AG10803 (cell line): ENCODE measurements around the gene KRT32.

Experiments
- DNase-seq: peaks from one replicate; pipeline ENCODE4 v3.0.0; 2010; ENCODE audit warnings: low read depth
- H3K4me3 ChIP-seq: 2 replicates; pipeline ENCODE4 v1.5.1; 2011; ENCODE audit warnings: mild to moderate bottlenecking, low read length, control low read depth
- TF ChIP-seq, protein P1 (sequence below): conservative IDR thresholded peaks from 2 replicates; pipeline ENCODE4 v1.5.1; 2011; ENCODE audit warnings: mild to moderate bottlenecking, low read length, control low read depth, inconsistent platforms

Gene KRT32

DNA sequence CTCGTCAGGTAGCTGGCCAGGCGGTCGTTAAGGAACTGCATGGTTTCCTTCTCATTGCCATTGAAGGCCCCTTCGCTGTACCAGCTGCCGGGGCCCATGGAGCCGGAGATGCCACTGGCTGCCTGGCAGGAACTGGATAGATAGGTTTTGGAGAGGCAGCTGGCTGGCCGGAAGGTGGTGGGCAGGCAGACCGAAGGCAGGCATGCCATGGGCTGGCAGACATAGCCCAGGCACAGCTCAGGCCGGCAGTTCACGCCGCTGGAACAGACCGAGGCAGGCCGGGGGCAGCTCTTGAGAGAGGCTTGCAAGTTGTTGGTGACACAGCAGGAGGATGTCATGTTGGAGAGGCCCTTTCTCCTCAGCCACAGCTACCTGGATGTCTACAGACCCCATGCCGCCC is at the start of gene KRT32:
KRT32 (minus strand) TSS at position 399 of the 400 bp plus-strand sequence; CDS start at position 338, 61 bp downstream.
- DNase-seq = no peak
- TF ChIP-seq, protein P1, sequence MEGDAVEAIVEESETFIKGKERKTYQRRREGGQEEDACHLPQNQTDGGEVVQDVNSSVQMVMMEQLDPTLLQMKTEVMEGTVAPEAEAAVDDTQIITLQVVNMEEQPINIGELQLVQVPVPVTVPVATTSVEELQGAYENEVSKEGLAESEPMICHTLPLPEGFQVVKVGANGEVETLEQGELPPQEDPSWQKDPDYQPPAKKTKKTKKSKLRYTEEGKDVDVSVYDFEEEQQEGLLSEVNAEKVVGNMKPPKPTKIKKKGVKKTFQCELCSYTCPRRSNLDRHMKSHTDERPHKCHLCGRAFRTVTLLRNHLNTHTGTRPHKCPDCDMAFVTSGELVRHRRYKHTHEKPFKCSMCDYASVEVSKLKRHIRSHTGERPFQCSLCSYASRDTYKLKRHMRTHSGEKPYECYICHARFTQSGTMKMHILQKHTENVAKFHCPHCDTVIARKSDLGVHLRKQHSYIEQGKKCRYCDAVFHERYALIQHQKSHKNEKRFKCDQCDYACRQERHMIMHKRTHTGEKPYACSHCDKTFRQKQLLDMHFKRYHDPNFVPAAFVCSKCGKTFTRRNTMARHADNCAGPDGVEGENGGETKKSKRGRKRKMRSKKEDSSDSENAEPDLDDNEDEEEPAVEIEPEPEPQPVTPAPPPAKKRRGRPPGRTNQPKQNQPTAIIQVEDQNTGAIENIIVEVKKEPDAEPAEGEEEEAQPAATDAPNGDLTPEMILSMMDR = no peak
- H3K4me3 ChIP-seq = no peak within 1 kb of the TSS

DNA sequence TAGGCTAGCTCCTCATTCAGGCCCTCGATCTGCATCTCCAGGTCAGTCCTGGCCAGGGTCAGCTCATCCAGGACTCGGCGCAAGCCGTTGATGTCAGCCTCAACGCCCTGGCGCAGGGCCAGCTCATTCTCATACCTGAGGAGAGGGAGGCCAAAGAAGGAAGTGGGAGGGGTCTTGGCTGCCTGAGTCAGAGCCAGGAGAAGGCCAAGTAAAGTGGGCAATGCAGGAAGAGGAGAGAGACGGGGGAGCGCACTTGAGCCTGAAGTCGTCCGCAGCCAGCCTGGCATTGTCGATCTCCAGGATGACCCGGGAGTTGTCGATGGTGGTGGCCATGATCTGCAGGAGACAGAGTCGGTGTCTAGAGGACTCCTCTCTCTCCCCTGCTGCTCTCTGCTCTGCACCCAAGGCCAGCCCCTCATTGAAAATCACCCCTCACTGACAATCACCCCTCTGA is 49.7 kb upstream of the KRT32 start:
- TF ChIP-seq, protein P1 = no peak
- no peak for DNase-seq

GRCh38 chr17:41516147-41516829 is 49.1 kb upstream of the KRT32 start:
- TF ChIP-seq, protein P1 = no peak
- DNase-seq = no peak
- no peak overlapping the region for H3K4me3 ChIP-seq

More for the DNA sequence above, 49.7 kb upstream of the KRT32 start:
- no peak overlapping the region for H3K4me3 ChIP-seq

GRCh38 chr17:41513168-41513547 is 46.0 kb upstream of the KRT32 start:
- TF ChIP-seq, protein P1 = no peak
- H3K4me3 ChIP-seq = no peak overlapping the region

GRCh38 chr17:41512546-41513167 is 45.5 kb upstream of the KRT32 start:
- no peak overlapping the region for H3K4me3 ChIP-seq
- TF ChIP-seq, protein P1 = no peak
- DNase-seq = no peak

More at GRCh38 chr17:41513168-41513547, 46.0 kb upstream of the KRT32 start:
- DNase-seq = no peak

- DNase-seq = no peak
- TF ChIP-seq, protein P1 = no peak
- H3K4me3 ChIP-seq = no peak overlapping the region
Measured at GRCh38 chr17:41511716-41512115, 44.5 kb upstream of the KRT32 start.

DNA sequence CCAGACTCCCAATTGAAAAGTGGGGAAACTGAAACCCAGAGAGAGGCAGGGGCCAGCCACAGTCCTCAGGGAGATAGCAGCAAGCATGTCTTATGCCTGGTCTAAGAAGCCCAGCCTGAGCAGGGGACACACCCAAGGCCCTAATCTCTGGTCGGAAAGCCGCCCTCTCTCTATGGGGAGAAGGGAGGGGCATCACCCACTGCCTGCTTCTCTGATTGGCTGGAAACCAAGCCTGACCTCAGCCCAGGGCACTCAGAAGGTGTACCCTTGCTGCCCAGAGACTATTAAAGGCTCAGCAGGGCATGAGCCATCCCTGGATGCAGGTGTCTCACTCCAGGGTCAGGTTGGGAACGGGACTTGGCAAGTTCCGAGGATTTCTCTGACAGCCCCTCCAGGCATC is 43.9 kb upstream of the KRT32 start:
- DNase-seq = no peak
- TF ChIP-seq, protein P1 = no peak
- H3K4me3 ChIP-seq = no peak overlapping the region
